GM21528 (cell line): ENCODE results near the gene ZNF644.

Experiments
- ATAC-seq: cut with Tn5 transposase; IDR thresholded peaks from one replicate; pipeline ENCODE4 v1.9.1; 2021; ENCODE audit warnings: mild to moderate bottlenecking, moderate library complexity; ENCODE audit not compliant: unreplicated experiment, low FRiP score

The ZNF644 gene

GRCh38 chr1:90990779-90991178, 31.1 kb downstream of the ZNF644 start:
- ATAC-seq = no peak

GRCh38 chr1:90989990-90990389, 31.8 kb downstream of the ZNF644 start:
- peak; percentile 66 for ATAC-seq

DNA sequence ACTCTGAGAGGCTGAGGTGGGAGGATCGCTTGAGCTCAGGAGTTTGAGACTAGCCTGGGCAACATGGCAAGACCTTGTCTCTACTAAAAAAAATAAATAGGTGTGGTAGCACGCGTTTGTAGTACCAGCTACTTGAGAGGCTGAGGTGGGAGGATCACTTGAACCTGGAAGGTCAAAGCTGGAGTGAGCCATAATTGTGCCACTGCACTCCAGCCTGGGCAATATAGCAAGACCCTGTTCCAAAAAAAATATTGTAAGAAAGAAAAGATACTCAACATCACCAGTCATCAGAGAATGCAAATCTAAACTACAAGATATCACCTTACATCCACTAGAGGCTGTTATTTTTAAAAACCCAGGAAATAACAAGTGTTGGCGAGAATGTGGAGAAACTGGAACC, 32.5 kb downstream of the ZNF644 start:
- ATAC-seq = no peak

- no peak for ATAC-seq
Measured at GRCh38 chr1:90987841-90988240, 34.0 kb downstream of the ZNF644 start.

DNA sequence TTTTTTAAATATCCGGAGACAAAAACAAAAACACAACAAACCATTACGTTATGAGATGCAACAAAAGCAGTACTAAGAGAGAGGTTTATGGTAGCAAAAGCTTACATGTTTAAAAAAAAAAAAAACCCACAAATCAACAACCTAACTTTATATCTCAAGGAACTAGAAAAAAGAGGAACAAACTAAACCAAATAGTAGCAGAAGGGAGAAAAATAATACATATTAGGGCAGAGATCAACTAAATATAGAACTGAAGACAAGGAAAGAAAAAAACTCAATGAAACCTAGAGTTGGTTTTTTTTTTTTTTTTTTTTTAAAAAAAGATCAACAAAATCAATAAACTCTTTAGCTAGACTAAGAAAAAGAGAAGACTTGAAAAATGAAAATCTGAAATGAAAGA, 34.9 kb downstream of the ZNF644 start:
- no peak for ATAC-seq

DNA sequence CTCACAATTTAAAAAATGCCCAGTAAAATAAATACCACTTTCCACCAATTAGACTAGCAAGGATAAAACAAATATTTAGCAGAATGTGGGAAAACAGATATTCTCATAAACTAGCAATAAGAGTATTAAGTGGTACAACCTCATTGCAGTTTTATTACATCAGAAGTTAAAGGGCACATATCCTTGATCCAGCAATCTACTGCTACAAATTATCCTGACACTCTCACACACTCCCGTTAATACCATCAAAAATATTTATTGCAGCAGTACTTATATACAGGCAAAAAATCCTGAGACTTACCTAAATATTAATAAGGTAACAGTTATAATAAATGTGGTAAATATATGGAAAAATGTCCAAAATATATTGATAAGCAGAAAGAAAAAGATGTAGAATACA, 44.3 kb downstream of the ZNF644 start:
- ATAC-seq = no peak

DNA sequence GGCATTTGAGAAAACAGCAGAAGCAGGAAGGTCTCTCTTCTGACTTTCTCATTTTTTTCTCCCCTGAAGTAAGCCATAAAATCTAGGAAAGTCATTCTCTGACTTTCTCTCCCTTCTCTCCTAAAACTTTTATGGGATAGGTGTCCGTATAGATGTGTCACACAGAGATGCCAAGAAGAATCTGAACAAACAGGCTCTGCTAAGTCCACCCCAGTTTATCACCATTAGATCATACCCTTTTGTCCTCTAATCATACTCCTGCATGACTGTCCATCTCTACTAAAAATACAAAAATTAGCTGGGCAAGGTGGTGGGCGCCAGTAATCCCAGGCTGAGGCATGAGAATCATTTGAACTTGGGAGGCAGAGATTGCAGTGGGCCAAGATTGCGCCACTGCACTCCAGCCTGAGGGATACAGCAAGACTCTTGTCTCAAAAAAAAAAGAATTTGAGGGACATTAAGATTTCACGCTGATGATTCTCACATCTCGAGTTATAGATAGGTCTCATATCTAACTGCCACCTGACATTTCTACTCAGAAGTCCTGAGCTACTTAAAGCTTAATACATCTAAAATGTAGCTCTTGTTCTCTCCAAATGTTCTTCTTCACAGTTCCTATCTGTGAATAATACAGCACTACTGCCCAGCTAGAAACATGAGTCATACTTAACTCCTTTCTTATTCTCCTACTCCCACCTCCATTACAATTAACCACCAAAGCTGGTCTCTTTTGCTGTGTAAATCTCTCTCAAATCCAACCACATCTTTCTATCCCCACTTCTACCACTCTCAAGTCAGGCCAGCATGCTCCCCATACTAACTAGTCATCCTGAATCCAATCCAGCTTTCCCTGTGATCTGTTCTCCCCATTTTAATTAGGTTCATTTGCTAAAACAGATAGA, 47.7 kb downstream of the ZNF644 start:
- ATAC-seq = no peak

DNA sequence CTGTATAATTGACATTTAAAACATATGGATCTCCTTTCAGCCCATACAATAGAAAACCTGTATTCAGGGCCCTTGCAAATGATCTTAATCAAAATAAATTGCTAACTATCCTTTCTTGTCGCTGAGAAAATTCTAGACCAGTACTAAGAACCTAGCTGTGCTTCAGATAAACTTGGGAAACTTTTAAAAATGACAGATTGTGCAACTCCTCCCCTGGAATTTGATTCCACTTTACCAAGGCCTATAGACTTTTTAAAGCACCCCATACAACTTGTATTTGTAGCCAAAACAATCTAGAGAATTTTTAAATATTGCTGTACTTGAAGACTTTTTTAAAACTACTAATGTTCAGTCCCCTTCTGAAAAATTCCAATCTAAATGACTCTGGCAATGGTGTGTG, 51.6 kb downstream of the ZNF644 start:
- ATAC-seq = no peak

GRCh38 chr1:90969241-90969640, 52.6 kb downstream of the ZNF644 start:
- ATAC-seq = no peak

DNA sequence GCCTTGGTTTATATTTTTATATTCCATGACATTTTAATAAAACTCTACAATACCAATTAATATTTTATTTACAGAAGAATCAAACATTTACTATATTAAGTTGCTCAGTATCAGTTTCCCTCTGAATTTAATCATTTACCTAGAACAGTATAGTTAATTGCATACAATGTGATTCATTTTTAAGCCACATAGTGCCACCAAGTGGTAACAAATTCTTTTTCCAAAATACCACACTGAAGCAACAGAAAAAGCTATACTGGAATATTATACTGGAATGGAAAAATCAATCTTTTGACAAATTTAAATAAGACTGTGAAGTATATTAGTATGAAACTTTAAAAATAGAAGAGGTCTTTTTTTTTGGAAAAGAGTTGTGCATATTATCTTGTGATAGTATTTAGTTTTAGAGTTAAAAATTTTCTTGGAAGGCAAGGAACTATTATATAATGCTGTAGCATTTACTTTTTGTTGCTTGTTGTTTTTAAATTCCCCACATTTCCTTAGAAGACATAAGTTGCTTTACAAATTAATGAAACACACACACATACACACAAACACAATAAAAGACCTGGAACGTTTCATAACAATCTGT, 57.3 kb downstream of the ZNF644 start:
- no peak for ATAC-seq

GRCh38 chr1:90963651-90964050, 58.2 kb downstream of the ZNF644 start:
- no peak for ATAC-seq

DNA sequence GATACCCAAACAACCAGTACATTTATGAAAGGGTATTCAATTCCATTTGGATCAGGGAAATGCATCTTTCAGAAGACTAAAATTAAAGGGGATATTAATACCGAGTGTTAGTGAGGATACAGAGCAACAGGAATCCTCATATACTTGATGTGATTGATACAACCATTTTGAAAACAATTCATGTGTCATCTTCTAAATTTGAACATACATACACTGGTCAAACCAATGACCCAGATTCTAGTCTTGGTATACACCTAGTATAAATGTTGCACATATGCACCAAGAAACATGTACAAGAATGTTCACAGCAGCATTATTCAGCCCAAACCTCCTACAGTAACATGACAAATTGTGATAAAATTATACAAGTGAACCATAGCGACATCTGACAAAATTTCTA, 58.6 kb downstream of the ZNF644 start:
- no peak for ATAC-seq

DNA sequence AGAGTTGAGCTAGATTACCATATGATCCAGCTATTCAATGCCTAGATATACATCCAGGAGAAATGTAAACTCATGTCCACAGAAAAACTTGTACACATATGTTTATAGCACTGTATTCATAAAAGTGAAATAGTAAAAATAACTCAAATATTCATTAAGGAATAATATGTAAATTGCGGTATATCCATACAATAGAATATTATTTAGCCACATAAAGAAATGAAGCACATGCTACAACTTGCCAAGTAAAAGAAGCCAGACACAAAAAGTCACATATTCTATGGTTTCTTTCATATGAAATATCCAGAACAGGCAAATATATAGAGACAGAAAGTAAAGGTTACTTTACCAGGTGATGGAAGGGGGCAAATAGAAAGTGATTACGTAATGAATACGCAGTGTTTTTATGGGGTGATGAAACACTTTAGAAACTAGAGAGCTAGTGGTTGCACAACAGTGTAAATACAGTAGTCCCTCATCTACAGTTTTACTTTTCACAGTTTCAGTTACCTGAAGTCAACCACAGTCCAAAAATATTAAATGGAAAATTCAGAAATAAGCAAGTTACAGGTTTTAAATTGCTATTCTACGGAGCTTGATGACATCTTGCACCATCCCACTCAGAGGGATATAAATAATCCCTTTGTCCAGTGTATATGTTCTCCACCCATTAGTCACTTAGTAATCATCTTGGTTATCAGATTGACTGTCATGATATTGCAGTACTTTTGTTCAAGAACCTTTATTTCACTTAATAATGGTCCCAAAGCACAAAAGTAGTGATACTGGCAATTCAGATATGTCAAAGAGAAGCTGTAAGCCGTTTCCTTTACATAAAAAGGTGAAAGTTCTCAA, 62.3 kb downstream of the ZNF644 start:
- ATAC-seq = peak; percentile 81

DNA sequence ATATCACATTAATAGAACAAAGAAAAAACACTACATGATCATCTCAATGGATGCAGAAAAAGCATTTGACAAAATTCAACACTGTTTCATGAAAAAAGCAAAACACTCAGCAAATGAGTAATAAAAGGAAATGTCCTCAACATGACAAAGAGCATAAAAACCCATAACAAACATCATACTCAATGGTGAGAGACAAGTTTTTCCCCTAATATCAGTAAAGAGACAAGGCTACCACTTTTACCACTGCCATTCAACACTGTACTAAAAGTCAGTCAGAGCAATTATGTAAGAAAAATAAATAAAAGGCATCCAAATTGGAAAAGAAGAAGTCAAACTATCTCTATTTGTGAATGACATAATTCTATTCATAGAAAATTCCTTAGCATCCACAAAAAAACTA, 64.3 kb downstream of the ZNF644 start:
- ATAC-seq = no peak

DNA sequence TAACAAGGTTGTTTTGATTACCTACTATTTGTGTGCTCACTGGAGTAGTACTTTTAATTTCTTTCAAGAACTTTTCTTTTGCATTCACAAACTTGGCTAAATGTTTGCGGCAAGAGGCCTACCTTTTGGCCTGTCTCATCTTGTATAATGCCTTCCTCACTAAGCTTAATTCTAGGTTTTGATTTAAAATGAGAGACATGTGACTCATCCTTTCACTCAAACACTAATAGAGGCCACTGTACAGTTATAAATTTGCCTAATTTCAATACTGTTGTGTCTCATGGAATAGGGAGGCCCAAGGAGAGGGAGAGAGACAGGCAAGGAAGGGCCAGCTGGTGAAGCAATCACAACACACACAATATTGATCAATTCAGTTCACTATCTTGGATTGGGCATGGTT, 66.1 kb downstream of the ZNF644 start:
- no peak for ATAC-seq

- no peak for ATAC-seq
Measured at GRCh38 chr1:90952906-90953305, 68.9 kb downstream of the ZNF644 start.

DNA sequence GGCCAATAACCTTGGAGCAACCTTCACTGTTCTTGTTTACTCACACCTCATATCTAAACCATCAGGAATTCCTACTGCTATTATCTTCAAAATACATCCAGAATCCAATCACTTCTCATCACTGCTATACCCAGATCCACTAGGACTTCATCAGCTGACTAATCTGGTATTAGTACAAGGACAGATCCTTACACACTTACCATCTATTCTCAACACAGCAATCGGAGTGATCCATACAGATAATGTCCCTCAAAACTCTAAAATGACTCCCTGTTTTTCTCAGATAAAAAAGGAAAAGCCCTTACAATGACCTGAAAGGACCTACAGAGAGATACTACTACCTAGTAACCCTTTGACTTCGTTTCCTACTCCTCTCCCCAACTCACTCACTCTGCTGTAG, 70.8 kb downstream of the ZNF644 start:
- ATAC-seq = no peak

DNA sequence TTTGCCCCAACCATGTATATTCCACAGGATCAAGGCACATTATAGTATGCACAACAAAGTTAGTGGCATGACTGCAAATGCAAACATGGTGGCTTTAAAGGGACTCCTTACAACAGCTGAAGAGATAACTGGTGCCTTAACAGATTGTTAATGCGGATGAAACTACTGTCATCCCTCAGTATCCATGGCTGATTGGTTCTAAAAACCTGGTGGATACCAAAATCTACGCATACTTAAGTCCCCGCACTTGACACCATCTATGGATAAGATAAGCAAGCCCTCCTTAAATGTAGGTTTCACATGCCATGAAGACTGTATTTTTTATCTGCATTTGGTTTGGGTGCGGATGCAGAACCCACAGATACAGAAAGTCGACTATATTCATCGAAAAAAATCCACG, 73.5 kb downstream of the ZNF644 start:
- ATAC-seq = no peak

DNA sequence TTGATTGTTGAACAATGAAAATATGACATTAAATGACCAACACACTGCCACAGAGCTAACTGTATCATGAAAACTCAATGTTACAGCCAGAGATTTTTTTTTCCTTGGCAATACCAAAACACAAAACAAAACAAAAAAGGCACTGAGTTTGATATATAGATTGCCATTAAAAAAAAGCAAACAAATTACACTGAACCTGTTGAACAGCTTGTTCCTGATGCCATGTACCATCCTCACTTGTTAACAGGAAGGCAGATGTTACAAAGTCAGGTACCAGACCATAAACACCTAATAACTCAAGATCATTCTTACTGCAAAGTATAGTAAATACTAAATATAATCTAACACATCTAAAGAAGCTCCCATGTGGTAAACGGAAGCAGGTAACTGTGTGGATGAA, 75.2 kb downstream of the ZNF644 start:
- no peak for ATAC-seq

GRCh38 chr1:90945287-90945686, 76.5 kb downstream of the ZNF644 start:
- ATAC-seq = no peak

DNA sequence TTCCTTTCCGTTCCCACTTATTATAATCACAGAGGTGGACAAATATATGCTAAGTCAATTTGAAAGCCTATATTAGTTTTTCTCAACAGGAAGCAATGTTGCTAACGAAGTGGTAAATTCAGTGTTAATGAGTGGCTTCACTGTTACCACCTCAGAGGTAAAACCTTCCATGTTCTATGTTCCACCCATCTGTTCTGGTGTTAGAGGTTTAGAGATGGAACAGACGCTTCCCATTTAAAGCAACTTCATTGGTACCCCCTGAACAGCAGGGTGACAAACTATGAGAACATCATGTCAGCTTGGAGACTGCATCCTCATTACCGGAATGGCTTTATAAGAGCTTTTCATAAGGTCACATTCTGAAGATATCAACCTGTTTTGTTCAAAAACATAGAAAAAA, 77.9 kb downstream of the ZNF644 start:
- no peak for ATAC-seq
